Measurements from ENCODE around the gene FOLR1.
"Not testable (repeated sequence)": the region's sequence is repeated elsewhere in the genome, so short reads cannot be mapped to it uniquely, and the experiment has no call there.

Gene FOLR1

DNA sequence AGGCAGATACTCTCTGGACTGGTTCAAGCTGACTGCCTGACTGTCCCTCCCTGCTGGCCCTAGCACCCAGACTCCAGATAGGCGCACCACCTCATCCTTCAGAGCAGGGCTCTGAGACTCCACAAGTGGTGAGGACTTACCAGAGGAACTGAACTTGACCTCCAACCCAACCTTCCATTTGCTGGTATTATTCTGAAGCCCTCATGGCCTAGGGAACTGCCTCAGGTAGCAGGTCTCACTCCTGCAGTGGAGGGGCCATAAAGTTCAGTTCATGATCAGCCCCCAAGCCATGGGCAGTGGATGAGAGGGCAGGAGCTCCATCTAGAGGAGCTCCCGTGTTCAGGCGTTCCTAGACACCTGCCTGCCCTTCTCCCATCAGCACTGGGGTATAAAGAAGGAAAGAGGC, 10.4 kb upstream of the FOLR1 start:
- not testable (repeated sequence) for DNase-seq (ENCODE audit: low read depth in 2 of 2)

GRCh38 chr11:72188267-72188666, 3.7 kb upstream of the FOLR1 start:
- no peak for DNase-seq (ENCODE audit: low read depth in 2 of 2)

GRCh38 chr11:72189455-72190250, 2.3 kb upstream of the FOLR1 start:
- DNase-seq (ENCODE audit: low read depth in 2 of 2) = no peak

- no peak for DNase-seq (ENCODE audit: low read depth in 2 of 2)
Measured at GRCh38 chr11:72190631-72191071, 1.3 kb upstream of the FOLR1 start.

DNA sequence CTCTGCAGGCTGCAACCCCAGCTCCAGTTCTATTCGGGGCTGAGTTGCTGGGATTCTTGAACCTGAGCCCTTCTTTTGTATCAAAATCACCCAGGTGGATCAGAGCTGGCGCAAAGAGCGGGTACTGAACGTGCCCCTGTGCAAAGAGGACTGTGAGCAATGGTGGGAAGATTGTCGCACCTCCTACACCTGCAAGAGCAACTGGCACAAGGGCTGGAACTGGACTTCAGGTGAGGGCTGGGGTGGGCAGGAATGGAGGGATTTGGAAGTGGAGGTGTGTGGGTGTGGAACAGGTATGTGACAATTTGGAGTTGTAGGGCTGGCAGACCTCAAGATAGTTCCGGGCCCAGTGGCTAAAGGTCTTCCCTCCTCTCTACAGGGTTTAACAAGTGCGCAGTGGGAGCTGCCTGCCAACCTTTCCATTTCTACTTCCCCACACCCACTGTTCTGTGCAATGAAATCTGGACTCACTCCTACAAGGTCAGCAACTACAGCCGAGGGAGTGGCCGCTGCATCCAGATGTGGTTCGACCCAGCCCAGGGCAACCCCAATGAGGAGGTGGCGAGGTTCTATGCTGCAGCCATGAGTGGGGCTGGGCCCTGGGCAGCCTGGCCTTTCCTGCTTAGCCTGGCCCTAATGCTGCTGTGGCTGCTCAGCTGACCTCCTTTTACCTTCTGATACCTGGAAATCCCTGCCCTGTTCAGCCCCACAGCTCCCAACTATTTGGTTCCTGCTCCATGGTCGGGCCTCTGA, 3.8 kb downstream of the FOLR1 start:
- no peak for DNase-seq (ENCODE audit: low read depth in 2 of 2)

DNA sequence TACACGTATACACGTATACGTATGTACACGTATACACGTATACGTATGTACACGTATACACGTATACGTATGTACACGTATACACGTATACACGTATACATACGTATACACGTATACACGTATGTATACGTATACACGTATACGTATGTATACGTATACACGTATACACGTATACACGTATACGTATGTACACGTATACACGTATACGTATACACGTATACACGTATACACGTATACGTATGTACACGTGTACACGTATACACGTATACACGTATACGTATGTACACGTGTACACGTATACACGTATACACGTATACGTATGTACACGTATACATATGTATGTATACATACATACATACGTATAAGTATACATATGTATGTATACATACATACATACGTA, 9.5 kb downstream of the FOLR1 start:
- not testable (repeated sequence) for DNase-seq (ENCODE audit: low read depth in 2 of 2)

DNA sequence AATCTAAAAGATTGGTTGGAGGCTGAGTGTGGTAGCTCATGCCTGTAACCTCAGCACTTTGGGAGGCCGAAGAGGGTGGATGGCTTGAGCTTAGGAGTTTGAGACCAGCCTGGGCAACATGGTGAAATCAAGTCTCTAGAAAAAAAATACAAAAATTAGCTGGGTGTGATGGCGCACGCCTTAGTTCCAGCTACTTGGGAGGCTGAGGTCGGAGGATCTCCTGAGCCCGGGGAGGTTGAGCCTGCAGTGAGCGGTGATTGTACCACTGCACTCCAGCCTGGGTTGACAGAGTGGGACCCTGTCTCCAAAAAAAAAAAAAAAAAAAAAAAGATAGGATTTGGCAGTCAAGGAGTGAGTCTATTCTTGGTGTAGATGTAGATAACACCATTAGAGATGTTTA, 10.6 kb downstream of the FOLR1 start:
- DNase-seq (ENCODE audit: low read depth in 2 of 2) = no peak

DNA sequence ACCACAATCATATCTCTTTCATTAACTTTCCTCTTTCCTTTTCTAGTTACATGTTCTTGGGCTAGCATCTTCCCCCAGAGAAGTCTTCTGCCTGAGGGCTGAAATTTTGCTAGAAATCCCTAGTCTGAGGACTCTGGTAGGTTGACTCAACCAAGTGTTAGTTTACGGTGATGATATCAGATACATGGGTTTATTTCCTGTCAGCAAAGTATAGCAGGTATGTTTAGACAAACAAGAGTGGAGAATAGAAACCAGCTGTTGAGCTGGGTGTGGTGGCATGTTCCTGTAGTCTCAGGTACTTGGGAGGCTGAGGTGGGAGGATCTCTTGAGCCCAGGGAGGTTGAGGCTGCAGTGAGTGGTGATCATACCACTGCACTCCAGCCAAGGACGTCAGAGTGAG, 11.2 kb downstream of the FOLR1 start:
- DNase-seq (ENCODE audit: low read depth in 2 of 2) = no peak

DNA sequence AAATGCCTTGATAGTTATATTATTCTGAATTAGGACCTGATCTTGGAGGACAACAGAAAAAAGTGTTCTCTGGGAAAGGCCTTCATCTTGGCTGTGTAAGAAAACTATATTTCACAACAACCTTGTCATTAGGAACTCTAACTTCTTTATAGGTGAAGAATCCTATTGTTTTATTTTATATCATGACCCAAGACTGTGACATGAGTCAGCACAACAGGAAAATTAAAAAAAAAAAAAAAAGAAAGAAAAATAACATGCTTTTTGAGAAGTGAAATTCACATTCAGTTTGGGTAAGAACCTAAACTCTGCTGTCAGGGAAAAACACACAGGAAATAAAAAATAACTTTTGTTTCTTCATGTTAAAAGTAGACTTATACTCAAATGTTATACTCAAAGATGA, 12.9 kb downstream of the FOLR1 start:
- no peak for DNase-seq (ENCODE audit: low read depth in 2 of 2)

DNA sequence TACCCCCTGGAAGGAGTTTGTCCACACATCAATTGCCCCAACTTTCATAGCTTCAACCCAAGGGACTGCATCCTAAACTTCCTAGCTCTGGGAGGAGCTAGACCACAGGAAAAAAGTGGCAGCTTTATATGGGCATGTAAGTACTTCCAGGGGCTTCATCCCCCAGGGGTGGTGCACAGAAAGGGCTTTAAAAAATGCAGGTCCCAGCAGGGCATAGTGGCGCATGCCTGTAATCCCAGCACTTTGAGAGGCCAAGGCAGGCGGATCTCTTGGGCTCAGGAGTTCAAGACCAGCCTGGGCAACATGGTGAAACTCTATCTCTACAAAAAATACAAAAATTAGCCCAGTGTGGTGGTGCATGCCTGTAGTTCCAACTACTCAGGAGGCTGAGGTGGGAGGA, 14.9 kb downstream of the FOLR1 start:
- not testable (repeated sequence) for DNase-seq (ENCODE audit: low read depth in 2 of 2)

DNA sequence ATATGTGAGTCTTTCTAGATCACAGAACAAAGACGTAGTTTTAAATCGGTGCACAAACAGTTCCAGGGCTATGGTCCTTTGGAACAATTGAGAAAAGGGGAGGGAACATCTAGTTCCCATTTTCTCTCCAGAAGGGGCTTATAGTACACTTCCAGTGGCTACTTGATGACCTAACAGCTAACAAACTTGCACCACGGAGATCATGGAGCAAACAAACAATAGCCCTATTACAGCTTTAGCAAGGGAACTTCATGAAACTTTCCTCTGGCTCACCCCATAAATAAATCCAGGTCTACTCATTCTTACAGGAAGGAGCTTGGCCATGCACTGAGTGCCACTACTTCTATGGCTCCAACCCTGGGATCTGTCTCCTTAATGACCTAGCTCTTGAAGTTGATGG, 16.3 kb downstream of the FOLR1 start:
- DNase-seq (ENCODE audit: low read depth in 2 of 2) = no peak

- DNase-seq (ENCODE audit: low read depth in 2 of 2) = no peak
Measured at GRCh38 chr11:72209101-72209500, 17.2 kb downstream of the FOLR1 start.

DNA sequence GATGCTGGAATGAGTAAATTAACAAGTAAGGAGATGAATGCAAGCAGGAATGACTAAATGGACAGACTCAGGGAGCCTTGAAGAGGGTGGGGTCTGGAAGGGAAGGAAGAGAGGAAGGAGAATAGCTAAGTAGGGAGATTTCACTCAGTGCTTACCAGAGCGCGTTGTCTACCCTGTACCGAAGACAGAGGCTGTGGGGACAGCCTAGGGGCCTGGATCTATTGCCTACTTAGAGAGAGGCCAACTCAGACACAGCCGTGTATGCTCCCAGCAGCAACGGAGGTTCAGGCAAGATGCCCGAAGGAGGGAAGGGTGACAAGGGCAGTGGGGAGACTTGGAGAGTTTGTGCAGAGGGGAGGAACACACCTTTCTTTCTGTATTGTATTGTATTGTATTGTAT, 24.7 kb downstream of the FOLR1 start, which contains the start of gene FOLR2:
Gene FOLR2 (plus strand): TSS at position 157 of the 400 bp plus-strand sequence. CDS start 1,791 bp downstream, outside the sequence.
- no peak for DNase-seq (ENCODE audit: low read depth in 2 of 2)

DNA sequence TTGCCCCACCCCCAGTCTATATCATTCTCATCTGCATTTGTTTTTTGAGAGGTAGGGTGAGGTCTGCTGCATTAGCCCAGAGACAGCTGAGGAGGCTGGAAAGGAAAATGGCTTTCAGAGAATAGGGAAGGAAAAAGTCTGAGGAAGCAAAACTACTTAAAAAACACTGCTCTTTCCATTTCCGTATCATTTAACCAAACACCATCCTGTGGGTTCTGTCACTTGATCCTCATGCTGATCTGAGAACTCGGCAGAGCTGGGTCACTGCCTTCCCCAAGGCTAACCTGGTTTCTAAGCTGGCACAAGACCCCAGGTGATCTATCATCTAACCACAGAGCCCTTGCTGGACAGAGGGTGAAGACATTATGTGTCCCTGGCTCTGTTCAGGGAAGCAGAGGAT, 25.9 kb downstream of the FOLR1 start:
- DNase-seq (ENCODE audit: low read depth in 2 of 2) = no peak

DNA sequence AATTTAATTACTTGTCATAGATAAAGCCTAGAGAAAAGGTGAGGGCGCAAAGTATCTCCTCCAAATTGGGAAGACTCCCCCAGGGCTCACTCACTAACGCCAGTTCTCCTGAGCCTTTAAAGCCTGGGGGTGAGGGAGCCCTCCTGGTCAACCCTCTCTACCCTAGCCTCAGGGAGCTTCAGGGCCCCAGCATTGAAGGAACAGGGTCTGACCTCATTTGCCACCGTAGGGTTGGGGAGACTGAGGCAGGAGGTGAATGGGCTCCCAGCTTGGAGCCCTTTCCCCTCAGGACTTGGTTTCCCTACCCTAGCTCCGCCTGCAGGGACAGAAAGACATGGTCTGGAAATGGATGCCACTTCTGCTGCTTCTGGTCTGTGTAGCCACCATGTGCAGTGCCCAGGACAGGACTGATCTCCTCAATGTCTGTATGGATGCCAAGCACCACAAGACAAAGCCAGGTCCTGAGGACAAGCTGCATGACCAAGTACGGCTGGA, 26.4 kb downstream of the FOLR1 start:
- DNase-seq (ENCODE audit: low read depth in 2 of 2) = no peak

GRCh38 chr11:72220696-72221363, 28.9 kb downstream of the FOLR1 start:
- no peak for DNase-seq (ENCODE audit: low read depth in 2 of 2)

DNA sequence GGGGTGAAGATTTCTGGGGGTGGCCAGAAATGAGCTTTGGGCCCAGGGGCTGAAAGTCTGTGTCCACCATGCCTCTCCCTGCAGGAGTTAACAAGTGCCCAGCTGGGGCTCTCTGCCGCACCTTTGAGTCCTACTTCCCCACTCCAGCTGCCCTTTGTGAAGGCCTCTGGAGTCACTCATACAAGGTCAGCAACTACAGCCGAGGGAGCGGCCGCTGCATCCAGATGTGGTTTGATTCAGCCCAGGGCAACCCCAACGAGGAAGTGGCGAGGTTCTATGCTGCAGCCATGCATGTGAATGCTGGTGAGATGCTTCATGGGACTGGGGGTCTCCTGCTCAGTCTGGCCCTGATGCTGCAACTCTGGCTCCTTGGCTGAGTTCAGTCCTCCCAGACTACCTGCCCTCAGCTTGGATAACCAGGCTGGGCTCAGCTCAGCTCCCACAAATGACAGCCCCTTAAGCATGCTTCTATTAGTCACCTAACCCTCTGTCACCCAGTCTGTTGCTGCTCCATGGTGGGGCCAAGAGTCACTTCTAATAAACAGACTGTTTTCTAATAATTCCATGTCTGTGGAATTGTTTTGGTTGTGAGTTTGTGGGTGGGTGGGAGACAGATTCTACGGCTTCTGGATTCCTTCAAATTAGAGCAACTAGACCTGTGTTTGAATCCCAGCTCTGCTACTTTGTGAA, 29.6 kb downstream of the FOLR1 start:
- no peak for DNase-seq (ENCODE audit: low read depth in 2 of 2)

GRCh38 chr11:72222106-72222891, 30.4 kb downstream of the FOLR1 start:
- no peak for DNase-seq (ENCODE audit: low read depth in 2 of 2)

GRCh38 chr11:72222907-72223614, 31.1 kb downstream of the FOLR1 start:
- peak; percentile 84 to 86 for DNase-seq (ENCODE audit: low read depth in 2 of 2)

Data from stimulated activated CD8-positive, alpha-beta memory T cell treated with anti-CD3 and anti-CD28 coated beads, Interleukin-7, amount 100 ng/mL, for 1 hour (primary cell).